Kidney glomerular epithelial cell (primary cell): ENCODE data around the gene FMO1.
"Not testable (repeated sequence)": the region's sequence is repeated elsewhere in the genome, so short reads cannot be mapped to it uniquely, and the experiment has no call there.

Experiments used
- DNase-seq: peaks from one replicate; lab custom pipeline; 2025; lab: John Stamatoyannopoulos, UW

The FMO1 gene

GRCh38 chr1:171236231-171236630 lies 12.1 kb upstream of the FMO1 start:
- not testable (repeated sequence) for DNase-seq

DNA sequence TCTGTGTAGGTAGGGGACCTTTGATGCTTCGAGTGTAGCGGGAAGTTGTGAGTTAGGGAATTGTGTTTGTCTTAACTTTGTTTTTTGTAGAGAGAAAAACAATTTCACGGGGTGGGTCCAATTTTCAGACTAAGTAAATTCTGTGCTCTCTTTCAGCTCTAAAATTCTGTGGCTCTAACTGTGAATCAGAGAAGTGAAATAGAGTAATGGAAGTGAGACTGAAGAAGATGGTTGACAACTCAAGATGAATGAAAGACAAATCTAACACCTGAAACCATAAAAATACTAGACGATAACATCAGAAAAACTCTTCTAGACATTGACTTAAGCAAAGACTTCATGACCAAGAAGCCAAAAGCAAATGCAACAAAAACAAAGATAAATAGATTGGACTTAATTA lies 4.4 kb upstream of the FMO1 start:
- no peak for DNase-seq

DNA sequence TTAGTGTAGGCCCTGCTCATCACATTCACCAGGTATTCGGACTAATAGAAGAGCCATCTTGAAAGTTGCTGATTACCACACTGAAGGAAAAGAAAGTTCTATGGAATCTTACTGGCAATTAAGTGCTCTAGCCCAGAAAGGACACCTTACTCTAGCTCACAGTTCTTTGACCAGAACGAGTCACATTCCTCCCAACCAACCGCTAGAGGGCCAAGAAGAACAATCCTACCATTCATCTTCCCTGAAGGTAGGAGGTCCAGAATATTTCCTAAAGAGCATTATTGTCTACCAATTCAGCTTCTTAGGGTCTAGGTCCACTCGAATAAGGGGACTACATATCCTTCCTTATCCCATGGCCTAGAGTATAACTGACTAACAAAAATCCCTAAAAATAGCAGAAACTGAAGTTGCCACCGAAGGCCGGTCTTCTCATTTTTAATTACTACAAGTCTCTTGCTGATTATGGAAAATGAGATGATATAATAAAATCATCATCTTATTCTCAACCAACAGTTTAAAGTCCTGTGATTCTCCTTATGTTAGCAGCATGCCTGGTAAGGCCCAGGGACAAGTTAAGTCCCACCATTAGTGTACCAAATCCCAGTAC lies 2.7 kb upstream of the FMO1 start:
- DNase-seq = peak; percentile 34

GRCh38 chr1:171247501-171247900 lies 793 bp upstream of the FMO1 start:
- no peak for DNase-seq

DNA sequence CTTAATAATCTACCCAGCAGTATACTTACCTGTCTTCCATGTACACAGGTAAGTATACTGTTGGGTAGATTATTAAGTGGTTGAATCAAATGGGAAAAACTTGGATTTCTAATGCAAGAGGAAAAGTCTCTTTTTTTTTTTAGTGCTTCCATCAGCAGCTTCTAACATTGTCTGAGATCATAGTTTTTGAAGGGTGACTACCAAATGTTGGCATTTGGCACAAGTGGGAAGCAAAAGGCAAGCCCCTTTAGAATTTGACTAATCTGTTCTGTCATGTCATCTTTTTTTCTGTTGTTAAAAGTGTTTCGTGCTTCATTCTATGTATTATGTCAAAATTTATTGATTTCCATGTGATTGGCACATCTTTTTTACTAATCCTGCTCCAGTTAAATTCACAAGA lies 547 bp downstream of the FMO1 start:
- no peak for DNase-seq

DNA sequence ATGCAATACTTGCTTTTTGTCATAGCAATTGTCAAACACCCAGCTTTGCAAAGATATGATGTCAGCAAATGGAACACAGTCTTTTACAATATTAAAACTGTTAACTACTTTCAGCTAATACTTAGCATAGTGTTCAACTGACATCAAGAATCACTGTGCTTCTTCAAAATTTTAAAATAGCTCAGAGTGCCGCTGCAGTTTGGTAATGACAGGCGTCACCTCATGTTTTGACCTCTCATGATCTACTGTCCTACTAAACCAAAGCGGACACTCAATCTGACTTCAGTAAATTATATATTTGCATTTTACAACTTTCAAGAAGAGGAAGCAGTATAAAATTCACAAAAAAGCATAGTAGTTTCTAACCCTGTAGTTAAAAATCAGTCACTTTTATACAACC lies 2.0 kb downstream of the FMO1 start:
- DNase-seq = no peak

DNA sequence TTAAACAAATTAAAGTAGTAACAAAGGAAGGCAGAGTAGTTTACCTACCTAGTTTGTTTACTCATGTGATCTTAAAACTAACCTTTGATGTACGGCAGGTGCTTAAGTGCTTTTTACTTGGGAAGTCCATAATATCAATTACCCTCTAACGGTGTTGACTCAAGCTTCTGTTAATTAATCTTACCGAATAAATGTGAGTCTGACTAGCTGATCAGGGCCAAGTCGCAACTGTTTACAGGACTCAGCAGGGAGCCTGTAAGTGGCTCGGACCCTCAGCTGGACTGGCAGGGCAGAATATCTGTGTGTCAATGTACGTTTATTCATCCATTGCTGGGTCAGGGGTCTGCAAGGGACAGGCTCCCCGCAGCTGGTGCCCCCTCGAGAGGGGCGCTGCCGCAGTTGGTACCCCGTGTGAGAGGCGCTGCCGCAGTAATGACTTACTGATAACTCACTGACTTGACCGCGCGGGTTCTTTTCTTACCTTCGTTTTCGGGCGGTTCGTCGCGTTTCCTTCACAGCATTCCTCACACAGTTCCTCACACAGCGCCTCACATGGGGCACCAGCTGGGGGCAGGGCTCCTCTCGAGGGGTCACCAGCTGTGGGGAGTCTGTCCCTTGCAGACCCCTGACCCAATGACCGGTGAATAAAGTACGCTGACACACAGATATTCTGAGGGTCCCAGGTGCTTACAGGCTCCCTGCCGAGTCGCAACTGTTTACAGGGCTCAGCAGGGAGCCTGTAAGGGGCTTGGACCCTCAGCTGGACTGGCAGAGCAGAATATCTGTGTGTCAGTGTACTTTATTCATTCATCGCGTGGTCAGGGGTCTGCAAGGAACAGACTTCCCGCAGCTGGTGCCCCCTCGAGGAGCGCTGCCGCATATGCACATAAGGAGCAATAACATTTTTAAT lies 3.0 kb downstream of the FMO1 start:
- DNase-seq = peak; percentile 18

DNA sequence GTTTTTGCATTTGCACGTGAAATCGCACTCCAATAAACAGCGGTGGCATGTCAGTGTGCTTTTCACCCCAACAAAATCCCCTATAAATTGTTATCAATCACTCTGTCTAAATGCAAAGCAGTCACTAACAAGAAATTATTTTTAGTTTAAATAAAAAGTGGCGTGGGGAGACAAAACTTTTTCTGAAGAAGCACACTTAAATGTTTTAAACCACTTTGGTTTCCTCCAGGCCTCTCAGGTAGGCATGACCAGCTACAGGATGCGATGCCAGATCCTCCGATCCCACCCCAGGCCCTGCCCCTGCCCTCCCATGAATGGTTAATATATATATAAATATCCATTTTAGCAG lies 3.6 kb downstream of the FMO1 start:
- no peak for DNase-seq

DNA sequence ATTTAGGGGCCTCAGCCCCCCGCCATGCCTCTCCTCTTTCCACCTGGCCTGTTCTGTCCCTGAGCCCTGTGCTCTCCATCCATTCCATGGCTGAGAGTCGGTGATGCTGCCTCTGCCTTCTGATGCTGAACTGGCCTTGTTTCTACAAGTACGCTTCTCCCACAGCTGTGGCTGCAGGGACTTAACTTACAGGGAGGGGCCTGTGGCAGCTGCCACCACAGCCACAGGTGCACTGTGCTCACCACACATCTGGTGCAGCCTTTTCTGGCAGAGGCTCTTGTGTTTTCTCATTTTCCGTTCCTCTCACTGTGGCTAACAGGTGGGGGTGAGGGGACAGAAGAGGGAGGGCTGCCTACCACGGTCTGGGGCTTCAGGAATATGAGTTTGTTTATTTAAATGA lies 4.2 kb downstream of the FMO1 start:
- no peak for DNase-seq

- DNase-seq = no peak
Observed at GRCh38 chr1:171254859-171255258, 6.6 kb downstream of the FMO1 start.

GRCh38 chr1:171256940-171257606 lies 8.8 kb downstream of the FMO1 start:
- no peak for DNase-seq

GRCh38 chr1:171257607-171258076 lies 9.3 kb downstream of the FMO1 start:
- DNase-seq = no peak

DNA sequence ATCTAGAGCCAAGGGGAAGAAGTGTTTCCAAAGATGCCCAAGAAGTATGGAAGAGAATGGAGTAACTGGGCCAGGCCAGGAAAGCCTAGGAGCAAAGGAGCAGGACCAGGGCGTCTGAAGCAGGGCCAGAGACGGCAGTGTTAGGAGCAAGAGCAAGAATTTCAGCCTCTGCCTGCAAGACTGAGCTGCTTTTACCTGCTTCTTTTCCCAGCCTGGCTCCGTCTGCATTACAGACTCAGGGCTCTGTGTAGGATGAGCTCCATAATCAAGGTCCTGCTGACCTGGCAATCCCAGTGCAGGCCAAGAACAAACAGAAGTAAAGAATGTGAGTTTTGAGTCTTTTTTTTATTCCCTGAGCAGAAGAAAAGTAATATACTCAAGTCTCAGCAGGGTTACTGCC lies 10.1 kb downstream of the FMO1 start:
- DNase-seq = no peak

GRCh38 chr1:171258943-171259342 lies 10.6 kb downstream of the FMO1 start:
- DNase-seq = no peak

DNA sequence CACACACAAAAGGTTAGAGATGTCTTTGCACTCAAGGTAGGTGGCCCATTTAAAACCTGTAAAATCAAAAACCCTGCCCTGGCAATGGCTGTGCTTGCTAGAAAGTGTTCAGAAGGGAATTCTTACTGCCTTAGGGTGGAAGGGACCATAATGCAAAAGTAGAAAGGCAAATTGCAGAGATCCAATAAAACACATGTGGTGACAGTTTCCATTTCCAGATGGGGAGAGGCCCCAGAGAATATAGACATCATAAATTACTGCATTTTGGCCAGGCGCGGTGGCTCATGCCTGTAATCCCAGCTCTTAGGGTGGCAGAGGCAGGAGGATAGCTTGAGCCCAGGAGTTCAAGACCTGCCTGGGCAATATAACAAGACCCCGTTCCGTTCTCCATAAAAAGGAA lies 13.0 kb downstream of the FMO1 start:
- DNase-seq = no peak

DNA sequence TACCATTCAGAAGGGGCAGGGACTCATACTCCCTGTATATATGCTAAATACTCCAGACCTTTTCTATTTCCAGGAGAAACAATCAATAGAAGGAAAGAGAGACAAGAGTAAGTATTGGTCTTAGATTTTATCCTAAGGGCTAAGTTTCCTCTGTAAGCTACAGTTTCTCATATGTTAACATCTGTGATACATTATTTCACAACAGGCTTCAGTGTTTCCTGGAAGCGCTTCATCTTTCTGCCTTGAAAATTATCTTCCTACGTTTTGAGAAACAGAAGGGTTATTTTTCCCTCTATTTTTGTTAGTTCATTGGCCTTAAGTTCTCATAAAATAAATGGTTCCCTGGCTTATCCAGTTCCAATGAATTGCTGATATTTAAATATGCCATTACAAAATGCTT lies 15.6 kb downstream of the FMO1 start:
- no peak for DNase-seq

DNA sequence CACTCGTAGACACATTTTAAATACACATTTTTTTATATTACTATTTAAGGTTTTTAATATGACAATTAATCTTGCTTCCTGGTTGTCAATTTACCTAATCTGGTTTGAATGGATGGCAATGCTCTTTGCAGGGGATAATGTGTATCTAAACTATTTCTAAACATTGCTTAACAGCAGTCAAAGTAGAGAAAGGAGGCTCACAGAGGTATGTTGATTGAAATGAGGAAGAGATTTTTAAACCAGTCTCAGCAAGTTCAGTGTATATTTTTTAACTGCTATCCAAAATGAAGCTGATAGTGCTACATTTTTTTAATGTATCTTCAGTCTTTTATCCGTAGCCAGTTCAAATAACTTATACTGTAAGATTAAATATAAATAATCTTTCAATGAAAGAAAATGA lies 17.4 kb downstream of the FMO1 start:
- DNase-seq = no peak

DNA sequence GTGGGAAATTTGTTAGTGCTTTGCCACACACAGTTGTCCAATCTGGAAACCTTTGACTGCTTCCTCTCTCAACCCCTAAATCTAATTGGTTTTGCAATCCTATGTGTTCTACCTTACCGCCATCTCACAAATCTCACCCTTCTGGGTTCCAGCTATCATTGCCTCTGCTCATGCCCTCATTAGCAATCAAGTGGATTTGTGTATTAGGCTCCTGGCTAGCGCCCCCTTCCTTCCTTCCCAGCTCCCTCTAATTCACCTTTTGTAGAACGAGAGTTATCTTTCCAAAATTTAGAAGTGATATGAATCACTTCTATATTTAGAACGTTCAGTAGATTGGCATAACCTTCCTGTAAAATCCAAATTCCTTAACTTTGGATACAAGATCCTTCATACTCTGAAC lies 18.6 kb downstream of the FMO1 start:
- no peak for DNase-seq

- no peak for DNase-seq
Observed at GRCh38 chr1:171267391-171267790, 19.1 kb downstream of the FMO1 start.

GRCh38 chr1:171270806-171271205 lies 22.5 kb downstream of the FMO1 start:
- no peak for DNase-seq

DNA sequence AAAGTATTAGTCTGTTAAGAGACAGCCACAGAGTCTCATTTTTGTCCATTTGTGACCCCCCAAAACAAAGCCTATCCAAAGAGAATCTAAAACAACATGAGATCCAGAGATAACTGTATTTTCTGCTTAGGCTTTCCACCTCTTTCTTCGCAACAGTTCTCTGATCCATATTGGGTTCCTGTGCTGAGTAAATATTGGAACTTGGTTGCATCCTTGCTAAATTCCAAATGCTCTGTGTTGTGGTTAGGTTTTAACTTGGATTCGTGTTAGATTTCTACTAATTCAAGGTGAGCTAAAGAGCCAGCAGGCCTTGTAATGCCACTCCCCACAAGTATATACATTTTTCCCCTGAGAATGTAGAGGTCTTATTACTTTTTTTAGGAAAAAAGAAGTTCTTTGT lies 29.2 kb downstream of the FMO1 start:
- no peak for DNase-seq

DNA sequence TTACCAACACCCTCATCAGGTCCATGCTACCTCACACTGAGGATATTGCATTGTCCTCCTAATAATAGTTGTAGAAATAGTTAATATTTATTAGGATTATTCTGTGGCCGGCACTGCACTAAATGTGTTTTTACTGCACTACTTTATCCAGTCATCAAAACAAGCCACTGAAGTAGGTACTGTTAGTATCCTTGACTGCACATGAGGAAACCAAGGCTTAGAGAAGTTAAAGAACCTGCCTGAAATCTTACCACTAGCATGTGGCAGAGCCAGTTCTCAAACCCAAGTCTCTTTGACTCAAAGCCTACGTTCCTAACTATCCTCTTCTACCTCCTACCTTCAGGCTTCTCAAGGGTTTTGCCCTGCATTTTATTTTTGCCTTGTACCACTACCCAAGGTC lies 30.9 kb downstream of the FMO1 start:
- DNase-seq = no peak

DNA sequence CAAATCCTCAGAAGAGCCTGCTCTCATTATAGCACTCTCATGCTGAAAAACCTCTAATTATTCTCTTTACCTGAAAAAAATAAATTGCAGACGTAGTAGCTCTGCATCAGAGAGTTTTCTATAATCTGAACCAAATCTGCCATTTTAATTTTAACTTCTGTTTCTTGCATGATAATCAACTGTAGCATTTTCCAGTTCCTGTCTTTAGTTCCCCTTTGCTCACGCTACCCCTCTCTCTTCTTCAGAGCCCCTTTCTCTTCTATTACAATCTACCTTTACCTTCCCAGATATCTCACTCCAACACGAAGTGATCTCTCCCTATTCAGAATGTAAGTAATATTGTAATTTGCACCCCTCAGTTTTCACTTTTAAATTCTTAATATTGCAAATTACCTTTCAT lies 31.4 kb downstream of the FMO1 start:
- no peak for DNase-seq
